ENCODE data around the gene DLX5.

The DLX5 gene

DNA sequence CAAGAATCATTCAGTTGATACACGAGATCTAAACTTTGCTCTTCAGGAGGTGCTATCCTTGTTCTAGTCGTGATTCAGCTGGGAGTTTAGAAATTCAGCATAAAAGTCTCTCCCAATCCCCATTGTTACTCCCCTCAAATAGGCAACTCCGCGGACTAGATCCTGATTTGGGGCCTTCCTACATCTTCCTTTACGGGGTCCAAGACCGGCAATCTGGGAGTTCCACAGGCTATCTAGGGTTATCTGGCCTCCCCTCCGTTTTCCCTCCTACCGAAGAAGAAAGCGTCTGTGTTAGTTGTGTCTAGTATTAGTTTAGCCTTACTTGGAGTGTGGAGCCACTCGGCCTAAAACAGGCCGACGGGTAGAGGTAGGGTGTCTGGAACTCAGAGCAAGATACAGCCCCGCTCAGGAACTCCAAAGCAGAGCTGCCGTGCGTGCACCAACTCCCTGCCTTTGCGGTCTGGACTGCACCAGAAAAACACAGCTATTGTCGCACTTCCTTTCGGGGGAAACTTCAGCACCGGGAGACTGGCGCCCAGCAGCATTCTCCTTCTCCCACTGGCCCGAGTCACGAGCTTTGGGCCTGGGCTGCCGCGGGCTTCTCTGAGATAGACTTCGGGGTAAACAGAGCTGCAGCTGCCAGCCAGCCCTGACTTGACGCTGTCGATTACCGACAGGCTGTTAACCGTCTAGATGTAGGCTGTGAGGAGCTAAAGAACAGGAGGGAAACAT lies 1.5 kb upstream of the DLX5 start:
- H3K27me3 ChIP-seq (ENCODE audit: control insufficient read depth in 1 of 2, insufficient read depth in 2 of 2, low read length in 2 of 2): peaks cover 57 to 64% of the 10 kb centered on the region in 2 donors
- H3K36me3 ChIP-seq (ENCODE audit: control insufficient read depth in 2 of 2, insufficient read depth in 2 of 2, low read length in 2 of 2): no peaks in the 10 kb centered on the region
- no peaks in the 10 kb centered on the region for H3K9me3 ChIP-seq (ENCODE audit: control insufficient read depth in 2 of 2, low read length in 2 of 2)
- no peak overlapping the region for H3K9ac ChIP-seq (ENCODE audit: low read length in 2 of 2)
- H3K27ac ChIP-seq (ENCODE audit: low read length): no peak overlapping the region
- peaks cover 32% of the 10 kb centered on the region for H3K4me1 ChIP-seq (ENCODE audit: control insufficient read depth, insufficient read depth, low read length)
- H3K4me3 ChIP-seq (ENCODE audit: low read length in 2 of 2): peak overlapping the region in 1 of 2 donors; percentile 73

GRCh38 chr7:97025130-97025499 lies 484 bp upstream of the DLX5 start:
- Histone ChIP-seq H3K4me1 (ENCODE audit: control insufficient read depth, insufficient read depth, low read length) (peaks cover 32% of the 10 kb centered on the region), H3K27ac (ENCODE audit: low read length) (no peak overlapping the region), H3K9ac (ENCODE audit: low read length in 2 of 2) (no peak overlapping the region), H3K27me3 (ENCODE audit: control insufficient read depth in 1 of 2, insufficient read depth in 2 of 2, low read length in 2 of 2) (peaks cover 62 to 74% of the 10 kb centered on the region in 2 donors), H3K4me3 (ENCODE audit: low read length in 2 of 2) (peak overlapping the region; percentile 66 to 69), H3K9me3 (ENCODE audit: control insufficient read depth in 2 of 2, low read length in 2 of 2) (no peaks in the 10 kb centered on the region), H3K36me3 (ENCODE audit: control insufficient read depth in 2 of 2, insufficient read depth in 2 of 2, low read length in 2 of 2) (no peaks in the 10 kb centered on the region)

DNA sequence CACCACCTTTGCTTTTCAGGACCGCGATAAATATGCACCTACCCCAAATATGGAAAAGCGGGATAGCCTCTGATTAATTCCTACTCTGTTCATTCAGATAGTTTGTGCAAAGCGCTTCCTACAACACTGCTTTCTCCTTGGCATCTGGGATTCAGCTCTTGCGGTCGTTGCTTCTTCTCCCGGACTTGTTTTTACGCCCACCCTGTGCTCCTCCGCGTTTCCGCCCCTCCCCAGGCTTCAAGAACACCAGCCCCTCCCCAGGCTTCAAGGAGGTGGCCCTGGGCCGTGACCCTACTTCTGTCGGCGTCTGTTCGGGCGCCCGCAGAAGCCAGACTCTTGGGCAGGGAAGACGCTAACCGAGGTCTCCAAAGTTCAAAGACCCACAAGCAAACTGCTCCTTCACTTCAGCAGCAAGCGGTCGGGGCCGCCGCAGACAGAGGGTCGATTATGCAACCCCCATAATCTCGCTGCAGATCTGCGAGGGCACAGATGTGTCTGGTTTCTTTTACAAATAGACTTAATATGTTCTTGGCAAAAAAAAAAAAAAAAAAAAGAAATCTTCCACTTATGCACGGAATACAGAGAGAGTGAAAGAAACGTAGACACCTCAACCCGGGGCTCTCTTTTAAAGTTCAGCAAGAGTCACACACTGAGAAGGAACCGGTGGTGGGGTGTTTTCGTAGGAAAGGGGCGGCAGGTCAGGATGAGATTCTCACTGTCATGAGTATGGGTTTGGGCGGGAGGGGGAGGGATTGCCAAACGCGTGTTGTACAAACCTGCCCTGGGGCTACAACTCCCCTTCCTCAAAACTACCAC lies 1.9 kb downstream of the DLX5 start:
- Histone ChIP-seq H3K27ac (ENCODE audit: low read length) (no peak overlapping the region), H3K9me3 (ENCODE audit: control insufficient read depth in 2 of 2, low read length in 2 of 2) (no peaks in the 10 kb centered on the region), H3K4me3 (ENCODE audit: low read length in 2 of 2) (no peak overlapping the region), H3K4me1 (ENCODE audit: control insufficient read depth, insufficient read depth, low read length) (peaks cover 37% of the 10 kb centered on the region), H3K9ac (ENCODE audit: low read length in 2 of 2) (no peak overlapping the region), H3K27me3 (ENCODE audit: control insufficient read depth in 1 of 2, insufficient read depth in 2 of 2, low read length in 2 of 2) (peaks cover 79 to 91% of the 10 kb centered on the region in 2 donors), H3K36me3 (ENCODE audit: control insufficient read depth in 2 of 2, insufficient read depth in 2 of 2, low read length in 2 of 2) (no peaks in the 10 kb centered on the region)

GRCh38 chr7:97021747-97022490 lies 2.7 kb downstream of the DLX5 start:
- Histone ChIP-seq H3K4me3 (ENCODE audit: low read length in 2 of 2) (no peak overlapping the region), H3K27me3 (ENCODE audit: control insufficient read depth in 1 of 2, insufficient read depth in 2 of 2, low read length in 2 of 2) (peaks cover 84 to 92% of the 10 kb centered on the region in 2 donors), H3K36me3 (ENCODE audit: control insufficient read depth in 2 of 2, insufficient read depth in 2 of 2, low read length in 2 of 2) (no peaks in the 10 kb centered on the region), H3K9ac (ENCODE audit: low read length in 2 of 2) (no peak overlapping the region), H3K9me3 (ENCODE audit: control insufficient read depth in 2 of 2, low read length in 2 of 2) (no peaks in the 10 kb centered on the region), H3K27ac (ENCODE audit: low read length) (no peak overlapping the region), H3K4me1 (ENCODE audit: control insufficient read depth, insufficient read depth, low read length) (peaks cover 32% of the 10 kb centered on the region)

GRCh38 chr7:97020996-97021746 lies 3.5 kb downstream of the DLX5 start:
- H3K9me3 ChIP-seq (ENCODE audit: control insufficient read depth in 2 of 2, low read length in 2 of 2): no peaks in the 10 kb centered on the region
- H3K36me3 ChIP-seq (ENCODE audit: control insufficient read depth in 2 of 2, insufficient read depth in 2 of 2, low read length in 2 of 2): no peaks in the 10 kb centered on the region
- peaks cover 84 to 92% of the 10 kb centered on the region in 2 donors for H3K27me3 ChIP-seq (ENCODE audit: control insufficient read depth in 1 of 2, insufficient read depth in 2 of 2, low read length in 2 of 2)
- H3K4me3 ChIP-seq (ENCODE audit: low read length in 2 of 2): no peak overlapping the region
- H3K27ac ChIP-seq (ENCODE audit: low read length): no peak overlapping the region
- H3K9ac ChIP-seq (ENCODE audit: low read length in 2 of 2): no peak overlapping the region
- H3K4me1 ChIP-seq (ENCODE audit: control insufficient read depth, insufficient read depth, low read length): peaks cover 30% of the 10 kb centered on the region

DNA sequence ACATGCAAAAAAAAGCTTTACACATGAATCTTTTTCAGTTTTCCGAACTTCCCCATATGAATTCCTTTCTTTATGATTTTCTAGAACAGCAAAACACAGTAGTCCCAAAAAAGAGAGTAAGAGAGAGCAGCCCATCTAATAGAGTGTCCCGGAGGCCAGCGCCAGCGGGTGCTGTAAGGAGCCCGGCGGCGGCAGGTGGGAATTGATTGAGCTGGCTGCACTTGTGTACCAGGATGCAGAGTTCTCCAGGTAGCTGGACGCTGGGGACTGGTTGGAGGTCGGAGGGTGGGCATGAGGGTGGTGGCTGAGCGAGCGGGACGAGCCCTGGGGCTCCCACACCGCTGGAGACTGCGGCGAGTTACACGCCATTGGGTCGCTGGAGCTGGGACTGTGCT lies 4.0 kb downstream of the DLX5 start:
- Histone ChIP-seq H3K4me1 (ENCODE audit: control insufficient read depth, insufficient read depth, low read length) (peaks cover 28% of the 10 kb centered on the region), H3K4me3 (ENCODE audit: low read length in 2 of 2) (no peak overlapping the region)

GRCh38 chr7:97019710-97020225 lies 4.9 kb downstream of the DLX5 start:
- peaks cover 26% of the 10 kb centered on the region for H3K4me1 ChIP-seq (ENCODE audit: control insufficient read depth, insufficient read depth, low read length)
- no peak overlapping the region for H3K27ac ChIP-seq (ENCODE audit: low read length)
- no peaks in the 10 kb centered on the region for H3K36me3 ChIP-seq (ENCODE audit: control insufficient read depth in 2 of 2, insufficient read depth in 2 of 2, low read length in 2 of 2)
- peaks cover 79 to 92% of the 10 kb centered on the region in 2 donors for H3K27me3 ChIP-seq (ENCODE audit: control insufficient read depth in 1 of 2, insufficient read depth in 2 of 2, low read length in 2 of 2)
- H3K9ac ChIP-seq (ENCODE audit: low read length in 2 of 2): no peak overlapping the region
- no peaks in the 10 kb centered on the region for H3K9me3 ChIP-seq (ENCODE audit: control insufficient read depth in 2 of 2, low read length in 2 of 2)
- no peak overlapping the region for H3K4me3 ChIP-seq (ENCODE audit: low read length in 2 of 2)

More for the DNA sequence above, 4.0 kb downstream of the DLX5 start:
- H3K36me3 ChIP-seq (ENCODE audit: control insufficient read depth in 2 of 2, insufficient read depth in 2 of 2, low read length in 2 of 2): no peaks in the 10 kb centered on the region
- peaks cover 81 to 92% of the 10 kb centered on the region in 2 donors for H3K27me3 ChIP-seq (ENCODE audit: control insufficient read depth in 1 of 2, insufficient read depth in 2 of 2, low read length in 2 of 2)
- no peak overlapping the region for H3K27ac ChIP-seq (ENCODE audit: low read length)
- H3K9ac ChIP-seq (ENCODE audit: low read length in 2 of 2): no peak overlapping the region
- H3K9me3 ChIP-seq (ENCODE audit: control insufficient read depth in 2 of 2, low read length in 2 of 2): no peaks in the 10 kb centered on the region

GRCh38 chr7:97018791-97019531 lies 5.7 kb downstream of the DLX5 start:
- H3K4me3 ChIP-seq (ENCODE audit: low read length in 2 of 2): no peak overlapping the region
- no peak overlapping the region for H3K27ac ChIP-seq (ENCODE audit: low read length)
- H3K4me1 ChIP-seq (ENCODE audit: control insufficient read depth, insufficient read depth, low read length): peaks cover 18% of the 10 kb centered on the region
- H3K9ac ChIP-seq (ENCODE audit: low read length in 2 of 2): no peak overlapping the region
- H3K27me3 ChIP-seq (ENCODE audit: control insufficient read depth in 1 of 2, insufficient read depth in 2 of 2, low read length in 2 of 2): peaks cover 77 to 92% of the 10 kb centered on the region in 2 donors
- H3K9me3 ChIP-seq (ENCODE audit: control insufficient read depth in 2 of 2, low read length in 2 of 2): no peaks in the 10 kb centered on the region
- no peaks in the 10 kb centered on the region for H3K36me3 ChIP-seq (ENCODE audit: control insufficient read depth in 2 of 2, insufficient read depth in 2 of 2, low read length in 2 of 2)

- H3K9ac ChIP-seq (ENCODE audit: low read length in 2 of 2): no peak overlapping the region
- H3K9me3 ChIP-seq (ENCODE audit: control insufficient read depth in 2 of 2, low read length in 2 of 2): no peaks in the 10 kb centered on the region
- no peaks in the 10 kb centered on the region for H3K36me3 ChIP-seq (ENCODE audit: control insufficient read depth in 2 of 2, insufficient read depth in 2 of 2, low read length in 2 of 2)
- H3K4me3 ChIP-seq (ENCODE audit: low read length in 2 of 2): no peak overlapping the region
- H3K27me3 ChIP-seq (ENCODE audit: control insufficient read depth in 1 of 2, insufficient read depth in 2 of 2, low read length in 2 of 2): peaks cover 76 to 87% of the 10 kb centered on the region in 2 donors
- peaks cover 15% of the 10 kb centered on the region for H3K4me1 ChIP-seq (ENCODE audit: control insufficient read depth, insufficient read depth, low read length)
- no peak overlapping the region for H3K27ac ChIP-seq (ENCODE audit: low read length)
Observed at GRCh38 chr7:97018126-97018601, 6.5 kb downstream of the DLX5 start.
